Bronchial epithelial cell (primary cell): Measurements from ENCODE around the gene KHDC4. TPM values are rescaled to one million over a fixed set of nuclear protein-coding genes. Genes with fewer than 3 reads are reported as not detected.
A peak's percentile ranks its signal among the peaks of the same experiment; 100 is the strongest.
"Not testable (repeated sequence)": the region's sequence is repeated elsewhere in the genome, so short reads cannot be mapped to it uniquely, and the experiment has no call there.

Source experiments
- DNase-seq: peaks from one replicate; pipeline ENCODE4 v3.0.0-alpha.2; 2010; ENCODE audit warnings: low read depth
- FAIRE-seq: peaks from 2 replicates; lab custom pipeline; 2011; peaks lifted over from hg19 to GRCh38; lab: Jason Lieb, UNC
- H3K27me3 ChIP-seq: 2 replicates; pipeline ENCODE4 v1.5.1; 2011; ENCODE audit warnings: low read length; ENCODE audit not compliant: control insufficient read depth, insufficient read depth
- H3K36me3 ChIP-seq: 2 replicates; pipeline ENCODE4 v1.5.1; 2011; ENCODE audit warnings: low read length; ENCODE audit not compliant: control insufficient read depth, insufficient read depth
- H3K4me3 ChIP-seq: 2 replicates; pipeline ENCODE4 v1.5.1; 2011; ENCODE audit warnings: mild to moderate bottlenecking, low read depth, low read length, control low read depth
- CTCF ChIP-seq: IDR thresholded peaks from 2 replicates; pipeline ENCODE4 v1.5.1; 2011; ENCODE audit warnings: mild to moderate bottlenecking, moderate library complexity, low read length, control low read depth, inconsistent platforms; ENCODE audit not compliant: insufficient read depth, severe bottlenecking
- total RNA-seq: library from RNA; depleted of rRNA; stranded (reverse); fragments of >200 nt; gene quantifications from 2 replicates; pipeline ENCODE4 v1.2.1, GENCODE V29; 2014

KHDC4 gene
- total RNA-seq, 1 donor from 2014 or later: 20.3 TPM

GRCh38 chr1:155932081-155932480 is 2.1 kb downstream of the KHDC4 start:
- peaks cover 8% of the 10 kb centered on the region for H3K36me3 ChIP-seq
- no peak for FAIRE-seq
- TF ChIP-seq CTCF: no peak
- DNase-seq: peak; percentile 90
- H3K27me3 ChIP-seq: no peaks in the 10 kb centered on the region
- no peak overlapping the region for H3K4me3 ChIP-seq

GRCh38 chr1:155931332-155932038 is 2.7 kb downstream of the KHDC4 start:
- Histone ChIP-seq H3K27me3 (no peaks in the 10 kb centered on the region), H3K36me3 (peaks cover 9% of the 10 kb centered on the region), H3K4me3 (peak overlapping the region; percentile 5)
- DNase-seq (peak; percentile 68), FAIRE-seq (no peak)
- TF ChIP-seq CTCF: no peak

GRCh38 chr1:155930725-155931124 is 3.5 kb downstream of the KHDC4 start:
- H3K4me3 ChIP-seq, FAIRE-seq, H3K27me3 ChIP-seq, DNase-seq: not testable (repeated sequence)
- peaks cover 10% of the 10 kb centered on the region for H3K36me3 ChIP-seq

GRCh38 chr1:155929057-155929456 is 5.2 kb downstream of the KHDC4 start:
- no peaks in the 10 kb centered on the region for H3K27me3 ChIP-seq
- no peak for TF ChIP-seq CTCF
- H3K4me3 ChIP-seq: no peak overlapping the region
- peaks cover 14% of the 10 kb centered on the region for H3K36me3 ChIP-seq
- peak; percentile 81 for DNase-seq
- FAIRE-seq: no peak

GRCh38 chr1:155925506-155925905 is 8.7 kb downstream of the KHDC4 start:
- H3K36me3 ChIP-seq: peaks cover 22% of the 10 kb centered on the region
- no peak for DNase-seq
- H3K4me3 ChIP-seq: no peak overlapping the region
- no peak for FAIRE-seq
- TF ChIP-seq CTCF: no peak
- H3K27me3 ChIP-seq: no peaks in the 10 kb centered on the region

GRCh38 chr1:155920717-155921116 is 13.5 kb downstream of the KHDC4 start:
- Histone ChIP-seq H3K27me3 (no peaks in the 10 kb centered on the region), H3K4me3 (no peak overlapping the region), H3K36me3 (peaks cover 30% of the 10 kb centered on the region)
- DNase-seq (no peak), FAIRE-seq (no peak)
- no peak for TF ChIP-seq CTCF
